PC-3 (cell line): ENCODE data around the gene TEX14. TPM values are rescaled to one million over a fixed set of nuclear protein-coding genes. Genes with fewer than 3 reads are reported as not detected.
A peak's percentile ranks its signal among the peaks of the same experiment; 100 is the strongest.

ENCODE experiments used
- ATAC-seq: fragments of 200-7000 bp; cut with Tn5 transposase; 2 replicates; pipeline ENCODE4 v1.9.1; 2020; ENCODE audit warnings: mild to moderate bottlenecking, moderate library complexity
- BruUV-seq: library from RNA; stranded (reverse); fragments of 400-500 nt; replicated peaks from 2 replicates; lab custom pipeline; 2021; lab: Mats Ljungman, UMichigan
- CTCF ChIA-PET: fragments of 300-600 bp; sonication (Branson Sonifier 250); formaldehyde crosslinking; loops from one replicate; lab custom pipeline; 2022; ENCODE audit warnings: antibody characterized with exemption; lab: Charles Lee
- POLR2A ChIA-PET: fragments of 300-600 bp; sonication (Branson Sonifier 250); formaldehyde crosslinking; loops from one replicate; lab custom pipeline; 2022; ENCODE audit warnings: antibody characterized with exemption; ENCODE audit not compliant: unreplicated experiment; lab: Charles Lee
- DNase-seq: peaks from one replicate; pipeline ENCODE4 v3.0.0-alpha.2; 2015
- H2AFZ ChIP-seq: fragments of 300-600 bp; sonication (generic); 2 replicates; pipeline ENCODE4 v1.6.0; 2016; ENCODE audit warnings: antibody characterized with exemption, low read length
- H3F3A ChIP-seq: fragments of 300-600 bp; sonication (generic); one replicate; pipeline ENCODE4 v1.6.0; 2017; ENCODE audit warnings: antibody characterized with exemption, low read length, control low read depth, mild to moderate bottlenecking; ENCODE audit not compliant: unreplicated experiment
- H3K27ac ChIP-seq: fragments of 300-600 bp; sonication (generic); 2 replicates; pipeline ENCODE4 v1.5.1; 2016; ENCODE audit warnings: mild to moderate bottlenecking, low read length
- H3K27me3 ChIP-seq: fragments of 300-600 bp; sonication (generic); 2 replicates; pipeline ENCODE4 v1.6.1; 2016; ENCODE audit warnings: low read length, mixed read lengths
- H3K36me3 ChIP-seq: fragments of 300-600 bp; sonication (generic); 2 replicates; pipeline ENCODE4 v1.6.1; 2016; ENCODE audit warnings: low read depth, mixed run types, low read length, mixed read lengths
- H3K4me1 ChIP-seq: fragments of 300-600 bp; sonication (generic); 2 replicates; pipeline ENCODE4 v1.5.1; 2016; ENCODE audit warnings: low read length; ENCODE audit not compliant: insufficient read depth
- H3K4me2 ChIP-seq: fragments of 300-600 bp; sonication (generic); 2 replicates; pipeline ENCODE4 v1.6.0; 2016; ENCODE audit warnings: low read length
- H3K4me3 ChIP-seq: fragments of 300-600 bp; sonication (generic); 2 replicates; pipeline ENCODE4 v1.5.1; 2016; ENCODE audit warnings: mild to moderate bottlenecking, low read length, mixed read lengths
- H3K79me2 ChIP-seq: fragments of 300-600 bp; sonication (generic); 2 replicates; pipeline ENCODE4 v1.6.1; 2017; ENCODE audit warnings: low read length, mixed read lengths
- H3K9ac ChIP-seq: fragments of 300-600 bp; sonication (generic); 2 replicates; pipeline ENCODE4 v1.6.0; 2016; ENCODE audit warnings: mild to moderate bottlenecking, low read length
- H3K9me2 ChIP-seq: fragments of 300-600 bp; sonication (generic); replicated peaks from 2 replicates; pipeline ENCODE4 v1.6.1; 2016; ENCODE audit warnings: mixed run types, low read length, mixed read lengths
- H3K9me3 ChIP-seq: fragments of 300-600 bp; sonication (generic); 2 replicates; pipeline ENCODE4 v1.6.1; 2016; ENCODE audit warnings: low read length, mixed read lengths
- H4K20me1 ChIP-seq: fragments of 300-600 bp; sonication (generic); 2 replicates; pipeline ENCODE4 v1.6.1; 2016; ENCODE audit warnings: low read length, mixed read lengths
- EZH2 ChIP-seq: fragments of 300-600 bp; sonication (generic); IDR thresholded peaks from one replicate; pipeline ENCODE4 v1.6.1; 2017; ENCODE audit warnings: antibody characterized with exemption, mild to moderate bottlenecking, low read length; ENCODE audit not compliant: unreplicated experiment
- EZH2phosphoT487 ChIP-seq: fragments of 300-600 bp; sonication (generic); IDR thresholded peaks from 2 replicates; pipeline ENCODE4 v1.6.1; 2018; ENCODE audit warnings: mild to moderate bottlenecking, antibody characterized with exemption, low read length, borderline replicate concordance
- intact Hi-C: fragments of 100-400 bp; cut with micrococcal nuclease; formaldehyde crosslinking; loops from 2 replicates; pipeline ENCODE4 v1.9.0; 2023
- total RNA-seq: library from RNA; depleted of rRNA; stranded (reverse); fragments of >200 nt; gene quantifications from 2 replicates; pipeline ENCODE4 v1.2.3, GENCODE V29; 2014
- TF ChIP-seq, protein P1 (sequence below): fragments of 300-600 bp; sonication (generic); conservative IDR thresholded peaks from 2 replicates; pipeline ENCODE4 v1.5.1; 2017; ENCODE audit warnings: antibody characterized with exemption, low read depth, mild to moderate bottlenecking, low read length

TEX14 gene
- total RNA-seq, 1 experiment from 2014 or later: 0.29 TPM

DNA sequence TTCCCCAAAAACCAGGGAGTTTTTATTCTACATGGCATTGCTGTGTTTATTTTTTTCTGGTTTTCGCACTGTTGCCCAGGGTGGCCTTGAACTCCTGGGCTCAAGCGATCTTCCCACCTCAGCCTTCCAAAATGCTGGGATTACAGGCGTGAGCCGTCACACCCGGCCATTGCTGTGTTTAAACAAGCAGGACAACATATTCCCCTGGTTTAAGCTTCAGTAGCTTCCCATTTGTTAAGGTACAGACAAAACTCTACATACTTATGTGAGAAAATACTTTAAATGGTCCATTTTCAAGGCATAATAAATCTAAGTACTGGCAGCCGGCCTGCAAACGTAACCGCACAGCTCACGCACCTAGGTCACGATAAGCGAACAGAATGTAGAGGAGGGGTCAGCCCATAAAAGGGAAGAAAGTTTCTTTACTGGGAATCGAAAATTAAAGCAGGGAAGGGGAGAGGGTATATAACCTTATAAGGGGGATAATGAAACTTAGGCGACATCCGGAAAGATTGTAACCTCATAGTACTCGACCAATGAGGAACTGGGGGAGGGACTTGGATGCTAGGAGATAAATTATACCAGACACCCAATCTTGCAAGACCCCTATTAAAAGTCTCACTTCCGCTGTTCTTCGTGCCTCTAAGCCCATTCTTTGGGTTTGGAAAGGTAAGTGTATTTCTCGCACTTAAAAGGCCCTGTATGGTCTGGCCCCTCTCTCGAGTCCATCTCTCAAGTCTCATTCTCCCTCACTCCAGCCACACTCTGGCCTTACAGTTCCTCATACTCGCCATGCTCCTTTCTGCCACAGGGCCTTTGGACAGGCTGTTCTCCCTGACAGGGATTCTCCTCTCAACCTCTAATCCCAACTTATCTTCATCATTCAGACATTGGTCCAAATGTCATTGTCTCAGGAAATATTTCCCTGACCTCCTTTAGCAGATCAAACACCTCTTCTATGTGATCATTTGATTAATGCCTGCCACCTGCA is 59.2 kb downstream of the TEX14 start:
- H3K9me2 ChIP-seq: no peaks in the 10 kb centered on the region

DNA sequence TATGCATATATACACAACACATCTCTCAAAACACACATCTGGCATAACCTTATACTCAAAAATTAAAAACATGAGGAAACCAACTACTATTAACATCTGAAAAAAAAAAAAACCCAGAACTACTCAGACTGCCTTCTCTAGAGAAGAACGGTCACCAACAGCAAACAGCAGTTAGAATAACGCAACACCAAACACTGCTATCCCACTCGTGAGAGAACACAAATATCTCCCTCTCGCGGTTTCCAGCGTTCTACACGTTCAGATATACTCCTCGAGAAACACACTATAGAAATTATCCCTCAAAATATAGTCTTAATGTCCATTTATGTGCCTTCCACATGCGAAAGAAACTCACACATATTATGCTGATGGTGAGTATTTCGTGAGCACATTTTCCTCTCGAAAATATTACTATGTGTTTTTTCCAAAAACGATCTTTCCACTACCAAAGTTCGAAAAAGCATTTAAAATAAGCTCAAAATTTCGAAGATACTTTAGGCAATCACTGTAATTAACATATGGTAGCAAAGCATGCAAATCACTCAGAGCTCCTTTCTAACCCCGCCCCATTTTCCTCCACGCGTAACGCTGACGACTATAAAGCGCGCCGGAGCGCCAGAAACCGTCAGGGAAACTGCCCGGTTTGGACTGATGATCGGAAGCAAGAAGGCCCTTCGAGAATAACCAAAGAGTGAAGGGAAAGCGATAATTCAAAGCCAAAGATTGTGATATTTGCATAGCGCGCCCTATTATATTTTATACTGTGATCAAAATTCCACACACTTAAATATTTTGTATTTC is 60.1 kb downstream of the TEX14 start:
- CTCF ChIA-PET: interaction anchor here (0.5 to 1.6 kb wide), 9 partner anchors 11 to 1798 kb away, joined by 3 to 14 read pairs (median 4); partner anchors contain the start of gene DGKE
- ATAC-seq: peak; percentile 95
- H2AFZ ChIP-seq: peak overlapping the region; percentile 79

More for the DNA sequence above, 59.2 kb downstream of the TEX14 start:
- H3K27ac ChIP-seq: peak overlapping the region; percentile 78
- H2AFZ ChIP-seq: peak overlapping the region; percentile 79
- H3K27me3 ChIP-seq: no peaks in the 10 kb centered on the region
- no peaks in the 10 kb centered on the region for H4K20me1 ChIP-seq
- DNase-seq (no peak), ATAC-seq (no peak)
- TF ChIP-seq, protein P1, sequence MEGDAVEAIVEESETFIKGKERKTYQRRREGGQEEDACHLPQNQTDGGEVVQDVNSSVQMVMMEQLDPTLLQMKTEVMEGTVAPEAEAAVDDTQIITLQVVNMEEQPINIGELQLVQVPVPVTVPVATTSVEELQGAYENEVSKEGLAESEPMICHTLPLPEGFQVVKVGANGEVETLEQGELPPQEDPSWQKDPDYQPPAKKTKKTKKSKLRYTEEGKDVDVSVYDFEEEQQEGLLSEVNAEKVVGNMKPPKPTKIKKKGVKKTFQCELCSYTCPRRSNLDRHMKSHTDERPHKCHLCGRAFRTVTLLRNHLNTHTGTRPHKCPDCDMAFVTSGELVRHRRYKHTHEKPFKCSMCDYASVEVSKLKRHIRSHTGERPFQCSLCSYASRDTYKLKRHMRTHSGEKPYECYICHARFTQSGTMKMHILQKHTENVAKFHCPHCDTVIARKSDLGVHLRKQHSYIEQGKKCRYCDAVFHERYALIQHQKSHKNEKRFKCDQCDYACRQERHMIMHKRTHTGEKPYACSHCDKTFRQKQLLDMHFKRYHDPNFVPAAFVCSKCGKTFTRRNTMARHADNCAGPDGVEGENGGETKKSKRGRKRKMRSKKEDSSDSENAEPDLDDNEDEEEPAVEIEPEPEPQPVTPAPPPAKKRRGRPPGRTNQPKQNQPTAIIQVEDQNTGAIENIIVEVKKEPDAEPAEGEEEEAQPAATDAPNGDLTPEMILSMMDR: no peak
- no peak for TF ChIP-seq EZH2phosphoT487
- TF ChIP-seq EZH2: no peak
- H3K4me2 ChIP-seq: peak overlapping the region; percentile 88
- ChIA-PET CTCF (interaction anchor here (0.5 to 1.6 kb wide), 5 partner anchors 12 to 1799 kb away, joined by 3 to 6 read pairs (median 3); partner anchors contain the start of gene DGKE), POLR2A (interaction anchor here (0.5 to 1.7 kb wide), 23 partner anchors 7 to 737 kb away, joined by 3 to 18 read pairs (median 5); no protein-coding TSS in a partner anchor)
- BruUV-seq: TSS peak; percentile 100
- peaks cover 13% of the 10 kb centered on the region for H3K4me1 ChIP-seq
- intact Hi-C loops: loop anchor here (2.0 to 5.0 kb wide), 2 partner anchors 60 to 366 kb away; partner anchors contain the start of genes RAD51C and TEX14
- no peaks in the 10 kb centered on the region for H3K36me3 ChIP-seq
- H3K9ac ChIP-seq: peak overlapping the region; percentile 77
- peak overlapping the region; percentile 64 for H3K4me3 ChIP-seq
- peaks cover 9% of the 10 kb centered on the region for H3F3A ChIP-seq
- H3K9me3 ChIP-seq: no peaks in the 10 kb centered on the region
- no peaks in the 10 kb centered on the region for H3K79me2 ChIP-seq

More for the DNA sequence above, 60.1 kb downstream of the TEX14 start:
- Histone ChIP-seq H4K20me1 (no peaks in the 10 kb centered on the region), H3K9me3 (no peaks in the 10 kb centered on the region), H3K9ac (peak overlapping the region; percentile 77), H3K79me2 (no peaks in the 10 kb centered on the region), H3K27ac (peak overlapping the region; percentile 78), H3K4me1 (peaks cover 13% of the 10 kb centered on the region), H3F3A (peaks cover 9% of the 10 kb centered on the region), H3K27me3 (no peaks in the 10 kb centered on the region), H3K9me2 (no peaks in the 10 kb centered on the region), H3K4me3 (peak overlapping the region; percentile 64), H3K36me3 (no peaks in the 10 kb centered on the region), H3K4me2 (peak overlapping the region; percentile 88)
- intact Hi-C loops: loop anchor here (1.0 to 5.0 kb wide), 7 partner anchors 28 to 373 kb away; partner anchors contain the start of genes RAD51C and TEX14
- DNase-seq: peak; percentile 100
- POLR2A ChIA-PET: interaction anchor here (0.5 to 1.7 kb wide), 42 partner anchors 8 to 1686 kb away, joined by 3 to 33 read pairs (median 5); no protein-coding TSS in a partner anchor
- TF ChIP-seq EZH2 (no peak), EZH2phosphoT487 (no peak)
- TF ChIP-seq, protein P1: peak; percentile 30; the same call in 1 of the 2 replicates
- BruUV-seq: no TSS peak
